ENCODE measurements around the gene ZCRB1. TPM values are rescaled to one million over a fixed set of nuclear protein-coding genes. Genes with fewer than 3 reads are reported as not detected.

Gene ZCRB1
- total RNA-seq, 1 experiment from 2014 or later = 71.5 TPM

DNA sequence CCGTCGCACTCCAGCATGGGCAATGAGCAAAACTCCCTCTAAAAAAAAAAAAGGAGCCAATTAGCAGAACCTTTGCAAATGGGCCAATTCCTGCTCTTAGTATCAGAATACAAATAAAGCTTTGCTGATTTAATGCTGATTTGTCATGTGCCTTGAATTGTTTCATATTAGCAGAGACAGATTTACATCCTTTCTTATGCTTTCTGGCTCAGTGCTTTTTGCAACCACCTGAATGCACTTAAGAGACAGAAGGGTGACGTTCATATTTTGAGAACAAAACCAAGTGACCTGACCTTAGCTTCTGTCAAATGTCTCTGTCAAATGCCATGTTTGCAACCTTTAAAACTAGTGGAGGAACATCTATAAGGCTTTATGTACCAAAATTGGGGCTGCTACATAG, 44.0 kb downstream of the ZCRB1 start:
- Histone ChIP-seq H4K91ac (ENCODE audit: insufficient read length, low read depth, low read length) (no peak overlapping the region), H2BK20ac (ENCODE audit: low read depth, low read length, poor library complexity, severe bottlenecking) (no peak overlapping the region), H4K8ac (replicated peaks; ENCODE audit: insufficient read length, low read depth, low read length) (no peak overlapping the region), H2BK12ac (ENCODE audit: insufficient read length, low read depth, low read length) (no peak overlapping the region), H3K27ac (ENCODE audit: insufficient read length, low read depth, low read length) (no peak overlapping the region), H3K4ac (ENCODE audit: low read depth, low read length) (no peak overlapping the region), H3K18ac (ENCODE audit: insufficient read length, low read depth, low read length) (no peak overlapping the region), H4K5ac (ENCODE audit: insufficient read length, low read depth, low read length) (no peak overlapping the region), H2BK120ac (ENCODE audit: low read depth, low read length, poor library complexity, severe bottlenecking) (no peak overlapping the region), H3K27me3 (ENCODE audit: insufficient read depth, low read length) (no peaks in the 10 kb centered on the region), H3K4me2 (ENCODE audit: insufficient read depth, insufficient read length, low read length) (no peak overlapping the region), H3K79me1 (ENCODE audit: insufficient read depth, low read depth, low read length, poor library complexity, severe bottlenecking) (no peaks in the 10 kb centered on the region), H3K4me1 (ENCODE audit: insufficient read depth, low read length) (no peaks in the 10 kb centered on the region), H2AK5ac (ENCODE audit: insufficient read length, low read length) (no peak overlapping the region), H4K20me1 (ENCODE audit: control insufficient read depth, insufficient read depth, insufficient read length) (no peaks in the 10 kb centered on the region), H3K23me2 (ENCODE audit: insufficient read length, low read depth, low read length, poor library complexity, severe bottlenecking) (no peaks in the 10 kb centered on the region), H2BK15ac (ENCODE audit: low read depth, low read length) (no peak overlapping the region), H3K14ac (ENCODE audit: insufficient read depth, low read length) (no peak overlapping the region), H3K9me3 (ENCODE audit: control insufficient read depth, low read depth, low read length) (no peaks in the 10 kb centered on the region), H2AFZ (ENCODE audit: low read length) (no peak overlapping the region), H3K56ac (ENCODE audit: insufficient read length, low read depth, low read length) (no peak overlapping the region), H3K79me2 (ENCODE audit: insufficient read depth, low read length) (no peaks in the 10 kb centered on the region), H2BK5ac (ENCODE audit: insufficient read length, low read length) (no peak overlapping the region), H3T11ph (ENCODE audit: low read length) (no peak overlapping the region), H3K23ac (ENCODE audit: insufficient read length, low read depth, low read length) (no peak overlapping the region), H3K9ac (ENCODE audit: extremely low read depth, insufficient read length, low read length) (no peak overlapping the region)
- H3K27me3 Mint-ChIP-seq (ENCODE audit: low read depth) = peaks cover 19% of the 10 kb centered on the region
- WGBS (ENCODE audit: extremely low coverage, insufficient read length, low lambda C conversion rate) = no CpG with 5 or more reads among the region's 3 CpGs
- DNase-seq = no peak
- no peaks in the 10 kb centered on the region for H3K36me3 Mint-ChIP-seq (ENCODE audit: insufficient read depth in 1 of 3, low read depth in 3 of 3)
- no peaks in the 10 kb centered on the region for H3K4me1 Mint-ChIP-seq
- H3K4me3 Mint-ChIP-seq = no peak overlapping the region
- H3K9me3 Mint-ChIP-seq = no peaks in the 10 kb centered on the region
- TF ChIP-seq, protein P1, sequence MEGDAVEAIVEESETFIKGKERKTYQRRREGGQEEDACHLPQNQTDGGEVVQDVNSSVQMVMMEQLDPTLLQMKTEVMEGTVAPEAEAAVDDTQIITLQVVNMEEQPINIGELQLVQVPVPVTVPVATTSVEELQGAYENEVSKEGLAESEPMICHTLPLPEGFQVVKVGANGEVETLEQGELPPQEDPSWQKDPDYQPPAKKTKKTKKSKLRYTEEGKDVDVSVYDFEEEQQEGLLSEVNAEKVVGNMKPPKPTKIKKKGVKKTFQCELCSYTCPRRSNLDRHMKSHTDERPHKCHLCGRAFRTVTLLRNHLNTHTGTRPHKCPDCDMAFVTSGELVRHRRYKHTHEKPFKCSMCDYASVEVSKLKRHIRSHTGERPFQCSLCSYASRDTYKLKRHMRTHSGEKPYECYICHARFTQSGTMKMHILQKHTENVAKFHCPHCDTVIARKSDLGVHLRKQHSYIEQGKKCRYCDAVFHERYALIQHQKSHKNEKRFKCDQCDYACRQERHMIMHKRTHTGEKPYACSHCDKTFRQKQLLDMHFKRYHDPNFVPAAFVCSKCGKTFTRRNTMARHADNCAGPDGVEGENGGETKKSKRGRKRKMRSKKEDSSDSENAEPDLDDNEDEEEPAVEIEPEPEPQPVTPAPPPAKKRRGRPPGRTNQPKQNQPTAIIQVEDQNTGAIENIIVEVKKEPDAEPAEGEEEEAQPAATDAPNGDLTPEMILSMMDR (conservative IDR thresholded peaks at IDR 0.05) = no peak
- H3K27ac Mint-ChIP-seq = no peak overlapping the region
